Gastrocnemius medialis (tissue), 4 donors: ENCODE data around the gene KHDRBS1.
"Not testable (repeated sequence)": the region's sequence is repeated elsewhere in the genome, so short reads cannot be mapped to it uniquely, and the experiment has no call there.

Experiments
- CTCF ChIP-seq, 5 experiments: fragments of 450-650 bp in 3 of 5; fragments of 200-600 bp in 2 of 5; sonication (generic) in 2 of 5; IDR thresholded peaks in 4 of 5; conservative IDR thresholded peaks in 1 of 5; 1 replicate in 4 of 5; 2 replicates in 1 of 5; pipeline ENCODE4 v1.5.1; 2016 to 2019; ENCODE audit warnings: antibody characterized with exemption in 5 of 5, mild to moderate bottlenecking in 3 of 5, moderate library complexity in 3 of 5
- POLR2A ChIP-seq, 2 donors: fragments of 450-650 bp; IDR thresholded peaks; one replicate each; pipeline ENCODE4 v1.6.1; 2017; ENCODE audit warnings: antibody characterized with exemption in 2 of 2, mild to moderate bottlenecking in 2 of 2, moderate library complexity in 2 of 2

- not testable (repeated sequence) for TF ChIP-seq POLR2A (IDR thresholded peaks at IDR 0.05); CTCF (IDR thresholded peaks at IDR 0.05 in 4 of 5, conservative IDR thresholded peaks at IDR 0.05 in 1 of 5)
Measured at GRCh38 chr1:32002285-32002684, 11.4 kb upstream of the KHDRBS1 start.
